Activated CD4-positive, alpha-beta T cell treated with anti-CD3 and anti-CD28 coated beads, Interleukin-2, amount 50 U/mL, for 24 hours (primary cell): ENCODE measurements around the gene USP40.

Source experiments
- DNase-seq, 2 donors: peaks; one replicate each; pipeline ENCODE4 v3.0.0-alpha.2; 2020; ENCODE audit warnings: low read depth in 1 of 2, low spot score in 1 of 2

Gene USP40

DNA sequence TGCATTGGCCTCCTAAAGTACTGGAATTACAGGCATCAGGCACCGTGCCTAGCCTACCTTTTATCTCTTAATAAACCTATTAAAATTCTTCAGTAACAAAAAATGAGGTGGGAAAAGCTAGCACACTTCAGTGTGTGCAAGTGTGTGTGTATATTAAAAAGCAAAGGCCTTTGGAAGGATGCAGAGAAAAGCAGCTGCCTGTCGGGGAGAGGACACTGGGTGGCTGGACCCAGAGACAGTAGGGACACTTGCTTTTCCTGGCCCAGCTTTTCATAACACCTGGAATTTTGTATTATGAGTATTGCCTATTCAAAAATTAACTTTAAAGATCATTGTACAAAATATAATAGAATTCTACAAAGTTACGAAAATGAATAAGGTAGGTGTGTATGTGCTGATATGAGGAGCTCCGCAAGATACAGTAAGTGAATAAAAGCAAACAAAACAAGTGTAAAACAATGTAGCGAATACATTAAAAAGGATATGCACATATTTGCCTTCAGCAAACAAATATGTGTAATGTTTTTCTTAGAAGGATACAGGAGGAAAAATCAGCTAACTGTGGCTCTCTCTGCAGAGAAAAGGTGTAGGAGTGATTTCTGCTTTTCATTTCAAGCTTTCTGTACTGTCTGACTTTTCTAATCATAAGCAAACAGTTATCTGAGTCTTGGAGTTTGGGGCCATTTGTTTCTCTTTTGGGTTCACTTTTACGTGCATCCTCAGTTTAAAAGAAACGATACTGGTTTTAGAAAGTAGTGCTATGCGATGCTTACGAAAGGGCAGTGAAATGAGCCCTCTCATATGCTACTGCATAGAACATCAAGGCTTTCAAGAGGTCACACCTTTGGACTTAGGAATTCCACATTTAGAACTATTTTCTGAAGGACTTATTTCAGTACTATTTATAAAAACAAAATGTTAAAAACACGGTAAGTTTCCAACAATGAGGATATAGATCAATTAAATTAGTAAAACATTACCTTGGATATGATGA lies 70.8 kb downstream of the USP40 start:
- DNase-seq = no peak

DNA sequence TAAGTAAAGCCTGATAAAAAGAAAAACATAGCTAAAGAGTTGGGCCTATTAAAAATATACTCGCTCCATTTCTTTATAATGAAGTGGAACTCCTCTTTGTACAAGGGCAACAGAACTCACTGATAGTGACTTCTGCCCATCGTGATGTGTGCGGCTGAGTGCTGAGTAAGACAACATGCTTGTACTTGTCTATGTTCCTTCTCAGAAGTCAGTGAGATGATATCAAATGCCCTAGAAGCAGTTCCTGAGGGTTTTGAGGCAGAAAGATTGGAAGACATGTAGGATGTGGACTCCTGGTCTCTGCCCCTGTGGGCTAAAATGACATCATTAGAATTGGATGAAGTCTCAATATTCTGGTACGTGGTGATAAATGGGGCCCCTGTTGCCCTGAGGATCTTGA lies 73.8 kb downstream of the USP40 start:
- no peak for DNase-seq

DNA sequence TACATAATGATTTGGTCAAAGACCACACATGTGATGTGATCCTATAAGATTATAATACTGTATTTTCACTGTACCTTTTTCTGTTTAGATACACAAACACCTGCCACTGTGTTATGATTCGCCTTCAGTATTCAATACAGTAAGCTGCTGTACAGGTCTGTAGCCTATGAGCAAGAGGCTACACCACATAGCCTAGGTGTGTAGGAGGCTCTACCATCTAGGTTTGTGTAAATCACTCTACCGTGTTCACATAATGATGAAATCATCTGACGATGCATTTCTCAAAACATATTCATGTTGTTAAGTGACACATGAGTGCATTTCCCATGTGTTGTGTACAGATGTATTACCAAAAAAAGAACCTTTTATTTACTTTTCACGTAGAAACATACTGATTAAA lies 74.5 kb downstream of the USP40 start:
- no peak for DNase-seq

DNA sequence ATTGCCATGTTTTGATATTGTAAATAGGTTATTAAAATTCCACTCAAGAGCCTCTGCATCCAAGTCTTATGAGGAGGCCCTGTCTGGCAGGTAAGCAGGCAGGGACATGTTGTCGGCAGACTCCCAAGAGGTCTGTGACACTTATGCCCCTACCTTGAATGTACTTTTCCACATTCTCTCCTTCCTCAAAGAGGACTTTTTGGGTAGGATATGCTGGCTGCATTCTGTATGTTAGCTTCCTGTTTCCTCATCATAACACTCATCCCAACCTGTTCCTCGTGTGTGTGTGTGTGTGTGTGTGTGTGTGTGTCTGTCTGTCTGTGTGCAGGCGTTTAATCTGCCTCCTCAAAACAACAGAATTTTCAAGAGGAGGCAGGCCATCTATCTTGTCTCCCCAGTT lies 75.3 kb downstream of the USP40 start:
- DNase-seq = no peak

DNA sequence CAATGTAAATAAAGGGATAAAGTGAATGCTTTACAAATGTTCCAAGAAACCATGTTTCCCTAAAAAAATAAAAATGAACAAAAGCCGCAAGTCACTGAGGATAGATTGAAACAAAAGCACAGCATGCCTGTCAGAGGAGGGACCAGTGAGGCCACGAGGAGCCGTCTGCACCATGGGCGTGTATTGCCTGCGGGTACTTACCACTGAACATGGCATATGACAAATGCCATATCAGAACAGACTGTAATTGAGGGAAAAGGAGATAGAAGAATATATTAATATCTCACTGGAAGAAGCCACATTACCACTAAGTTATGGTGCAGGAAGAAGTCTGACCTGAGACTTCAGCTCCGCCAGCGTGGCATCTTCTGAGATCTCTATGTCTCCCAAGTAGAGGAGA lies 75.8 kb downstream of the USP40 start:
- DNase-seq = no peak

DNA sequence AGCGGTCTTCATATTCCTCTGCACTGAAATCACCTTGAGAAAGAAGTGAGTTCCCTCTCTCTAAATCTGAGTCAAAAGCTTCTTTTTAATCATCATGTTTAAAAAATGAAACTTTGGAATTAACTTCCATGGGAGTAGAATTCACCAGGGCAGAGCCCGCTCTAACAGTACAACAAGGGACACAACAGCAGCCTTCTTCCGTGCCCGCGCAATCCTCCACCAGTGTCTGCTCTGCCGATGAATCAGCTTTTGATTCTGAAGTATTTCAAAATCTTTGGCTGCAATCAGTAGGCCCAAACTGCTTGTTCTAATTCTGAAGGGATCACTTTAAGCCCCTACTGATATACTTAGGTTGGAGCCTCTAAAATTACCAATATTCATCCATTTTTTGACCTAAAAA lies 76.9 kb downstream of the USP40 start:
- no peak for DNase-seq

DNA sequence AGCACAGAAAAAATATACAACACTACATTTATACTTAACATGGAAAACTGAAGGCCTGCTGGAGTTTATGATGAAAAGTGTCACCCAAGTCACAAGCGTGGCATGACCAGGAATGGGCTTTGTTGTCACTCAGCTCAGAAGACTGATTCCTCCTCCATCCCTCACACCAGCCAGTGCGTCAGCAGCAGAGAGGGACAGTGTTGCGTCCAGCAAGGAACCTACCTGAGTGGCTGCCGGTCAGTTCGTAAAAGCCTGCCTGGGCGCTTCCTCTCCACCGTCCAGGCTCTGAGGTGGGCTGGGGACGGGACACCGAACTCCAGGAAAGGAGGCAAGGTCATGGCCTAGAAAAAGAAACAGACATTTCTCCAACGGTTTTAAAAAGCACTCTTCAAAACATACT lies 77.4 kb downstream of the USP40 start:
- DNase-seq = no peak

DNA sequence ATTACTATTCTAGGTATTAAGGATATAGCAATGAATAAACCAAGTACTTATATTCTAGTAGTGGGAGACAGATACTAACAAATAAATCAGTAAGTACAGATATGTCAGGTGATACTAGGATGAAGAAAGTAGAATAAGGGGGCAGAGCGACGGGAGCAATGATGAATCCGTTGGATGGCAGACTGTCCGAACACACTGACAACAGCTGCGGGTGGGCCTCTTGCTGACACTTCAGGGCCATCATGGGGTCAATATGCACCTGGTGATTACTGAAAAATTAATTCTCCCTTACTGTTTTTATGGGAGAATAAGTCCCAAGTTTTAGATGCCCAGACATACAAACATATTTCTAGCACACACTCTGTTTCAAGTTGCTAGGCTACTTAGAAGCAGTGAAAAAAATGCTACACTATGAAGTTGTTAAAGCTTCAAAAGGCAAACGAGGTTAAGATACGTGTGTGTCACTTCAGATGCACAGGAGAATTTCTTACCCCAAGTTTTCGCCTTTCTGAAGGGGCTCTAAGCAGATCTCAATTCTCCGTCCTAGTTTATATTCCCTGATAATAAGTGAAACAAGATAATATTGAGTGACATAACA lies 78.7 kb downstream of the USP40 start:
- DNase-seq = no peak

DNA sequence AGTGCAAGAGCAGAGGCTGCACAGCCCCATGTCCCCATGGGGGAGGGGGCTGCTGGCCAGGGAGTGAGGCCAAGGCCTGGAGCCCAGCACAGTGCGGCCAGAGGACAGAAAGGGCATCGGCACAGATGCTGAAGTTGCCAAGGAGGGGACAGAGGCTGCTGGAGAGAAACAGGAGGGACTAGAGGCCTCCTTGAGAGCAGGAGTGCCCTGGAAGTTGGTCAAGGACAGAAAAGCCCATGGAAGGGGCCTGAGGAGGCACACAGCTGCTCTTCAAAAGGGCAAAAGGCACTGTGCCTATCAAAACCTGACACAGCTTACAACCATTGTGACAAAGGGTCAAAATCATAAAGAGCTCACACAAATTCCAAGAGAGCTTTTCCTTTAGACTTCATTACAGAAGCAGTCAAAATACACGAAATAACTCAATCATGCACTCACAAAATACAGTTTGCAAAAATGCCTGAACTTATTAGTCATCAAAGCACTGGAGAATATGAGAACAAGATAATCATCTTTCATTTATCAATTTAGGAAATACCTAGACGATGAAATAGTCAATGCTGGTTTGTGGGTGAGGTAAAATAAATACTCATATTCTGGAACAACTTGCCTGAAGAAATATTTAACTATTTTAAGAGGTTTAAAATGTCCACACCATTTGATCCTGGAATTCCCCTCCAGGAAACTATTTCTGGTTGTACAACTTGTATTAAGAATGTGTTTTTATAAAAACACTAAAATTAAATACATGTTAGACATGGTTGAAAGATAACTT lies 79.6 kb downstream of the USP40 start:
- DNase-seq = no peak

DNA sequence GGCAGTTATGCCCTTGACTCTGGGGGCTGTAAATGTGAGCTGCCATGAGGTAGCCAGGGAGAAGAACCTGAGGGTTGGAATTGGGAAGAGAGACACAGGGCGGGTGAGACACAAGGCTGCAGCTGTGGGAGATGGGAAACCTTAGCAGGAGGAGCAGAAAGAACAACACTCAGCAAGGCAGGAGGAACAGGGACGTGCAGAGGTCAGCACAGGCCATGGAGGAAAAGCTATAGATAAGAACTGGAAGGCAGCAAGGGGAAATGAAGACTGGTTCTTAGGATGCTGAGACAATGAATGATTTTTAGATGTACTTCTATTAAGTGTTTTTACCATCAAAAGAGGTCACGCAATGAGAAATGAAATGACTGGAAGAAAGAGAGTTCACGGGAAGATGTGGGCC lies 80.2 kb downstream of the USP40 start:
- no peak for DNase-seq

DNA sequence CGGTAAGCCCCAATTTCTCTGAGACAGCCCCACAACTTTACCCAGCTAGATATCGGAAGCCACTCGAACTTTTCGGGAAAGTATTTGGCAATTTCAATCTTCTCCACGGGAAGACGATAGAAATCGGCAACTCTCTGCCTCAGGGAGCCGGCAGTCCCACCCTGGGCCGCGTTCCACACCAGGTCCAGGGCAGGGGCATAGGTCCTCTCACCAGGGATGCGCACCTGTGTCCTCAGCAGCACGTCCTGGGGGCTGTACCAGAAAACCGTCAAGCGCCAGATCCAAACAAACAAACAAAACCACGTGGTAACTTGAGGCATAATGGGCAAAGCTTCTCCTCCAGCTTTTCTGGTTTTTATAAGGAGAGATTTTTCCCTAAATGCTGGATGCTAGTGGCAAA lies 80.9 kb downstream of the USP40 start:
- no peak for DNase-seq

DNA sequence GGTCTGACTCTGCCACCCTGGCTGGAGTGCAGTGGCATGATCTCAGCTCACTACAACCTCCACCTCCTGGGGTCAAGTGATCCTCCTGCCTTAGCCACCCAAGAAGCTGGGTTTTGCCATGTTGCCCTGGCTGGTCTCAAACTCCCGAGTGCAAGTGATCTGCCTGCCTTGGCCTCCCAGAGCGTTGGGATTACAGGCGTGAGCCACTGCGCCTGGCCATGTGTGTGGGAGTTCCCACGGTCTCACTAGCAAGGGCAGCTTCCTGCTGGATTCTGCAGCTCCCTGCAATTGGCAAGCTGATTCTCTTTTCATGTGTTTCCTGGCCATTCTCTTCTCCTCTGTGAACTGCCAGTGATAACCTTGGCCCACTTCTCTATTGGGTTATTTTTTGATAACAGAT lies 84.0 kb downstream of the USP40 start:
- no peak for DNase-seq

DNA sequence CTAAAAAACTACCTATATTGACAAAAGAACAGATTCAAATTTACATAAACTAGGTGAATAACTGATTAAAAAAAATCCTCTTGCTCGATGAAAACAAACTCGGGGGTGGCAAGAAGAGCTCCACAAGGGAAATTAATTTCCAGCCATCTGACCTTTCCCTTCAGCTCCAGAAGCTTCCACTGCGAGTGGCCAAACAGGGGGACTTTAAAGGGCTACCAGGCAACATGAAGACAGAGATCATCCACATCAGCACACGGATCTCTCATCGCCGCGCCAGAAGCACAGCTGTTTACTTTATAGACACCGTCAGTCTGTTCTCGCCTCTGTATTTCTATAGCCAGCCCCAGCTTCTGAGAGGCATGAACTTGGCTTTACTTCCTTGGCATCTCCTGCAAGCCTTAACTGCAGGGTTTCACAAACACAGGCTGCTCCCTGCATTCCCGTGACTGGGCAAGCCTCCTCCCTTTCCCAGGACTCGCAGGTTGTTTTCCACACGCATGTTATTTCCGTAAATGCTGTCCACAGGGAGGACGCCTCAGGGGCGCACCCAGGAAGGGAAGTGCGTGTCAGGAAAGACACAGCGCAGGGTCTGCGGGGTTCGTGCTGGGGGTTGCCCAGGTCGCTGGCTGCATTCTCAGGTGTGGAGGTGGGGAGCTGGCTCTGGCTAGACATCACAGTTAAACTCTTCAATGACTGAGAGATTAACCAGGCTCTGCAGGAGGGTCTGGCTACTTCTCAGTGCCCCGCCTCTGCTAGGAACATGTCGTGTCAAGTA lies 85.0 kb downstream of the USP40 start:
- DNase-seq = no peak

DNA sequence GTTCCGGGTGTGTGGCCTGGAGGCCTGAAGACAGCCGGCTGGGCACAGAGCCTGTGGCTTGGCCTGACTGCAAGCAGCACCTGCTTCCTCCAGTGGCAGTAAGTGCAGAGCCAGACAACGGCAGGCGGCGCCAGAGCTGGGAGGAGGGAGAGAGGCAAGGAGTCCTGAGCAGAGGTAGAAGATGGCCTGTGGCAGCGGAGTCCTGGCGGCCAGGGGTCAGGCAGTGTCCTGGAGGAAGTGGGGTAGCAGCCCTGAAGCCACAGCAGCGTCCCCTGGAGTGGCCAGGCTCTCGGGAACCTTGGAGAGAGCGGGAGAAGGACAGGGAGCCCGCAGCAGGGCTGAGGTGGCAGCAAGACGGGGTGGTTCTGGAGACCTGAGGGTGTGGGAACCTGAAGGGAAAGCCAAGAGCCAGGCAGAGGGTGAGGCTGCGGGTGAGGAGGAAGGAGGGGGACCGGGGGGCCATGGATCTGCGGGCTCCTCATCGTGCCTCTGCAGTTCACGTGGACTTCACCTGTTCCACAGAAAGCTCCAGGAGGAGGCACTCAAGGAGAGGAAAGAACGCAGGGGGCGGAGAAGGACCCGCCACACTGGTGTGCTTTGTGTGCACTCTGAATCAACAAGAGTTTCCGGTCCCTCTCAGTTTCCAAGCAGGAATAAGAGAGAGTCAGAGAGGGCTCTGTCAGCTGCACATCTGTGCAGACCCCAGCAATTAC lies 85.9 kb downstream of the USP40 start:
- no peak for DNase-seq

DNA sequence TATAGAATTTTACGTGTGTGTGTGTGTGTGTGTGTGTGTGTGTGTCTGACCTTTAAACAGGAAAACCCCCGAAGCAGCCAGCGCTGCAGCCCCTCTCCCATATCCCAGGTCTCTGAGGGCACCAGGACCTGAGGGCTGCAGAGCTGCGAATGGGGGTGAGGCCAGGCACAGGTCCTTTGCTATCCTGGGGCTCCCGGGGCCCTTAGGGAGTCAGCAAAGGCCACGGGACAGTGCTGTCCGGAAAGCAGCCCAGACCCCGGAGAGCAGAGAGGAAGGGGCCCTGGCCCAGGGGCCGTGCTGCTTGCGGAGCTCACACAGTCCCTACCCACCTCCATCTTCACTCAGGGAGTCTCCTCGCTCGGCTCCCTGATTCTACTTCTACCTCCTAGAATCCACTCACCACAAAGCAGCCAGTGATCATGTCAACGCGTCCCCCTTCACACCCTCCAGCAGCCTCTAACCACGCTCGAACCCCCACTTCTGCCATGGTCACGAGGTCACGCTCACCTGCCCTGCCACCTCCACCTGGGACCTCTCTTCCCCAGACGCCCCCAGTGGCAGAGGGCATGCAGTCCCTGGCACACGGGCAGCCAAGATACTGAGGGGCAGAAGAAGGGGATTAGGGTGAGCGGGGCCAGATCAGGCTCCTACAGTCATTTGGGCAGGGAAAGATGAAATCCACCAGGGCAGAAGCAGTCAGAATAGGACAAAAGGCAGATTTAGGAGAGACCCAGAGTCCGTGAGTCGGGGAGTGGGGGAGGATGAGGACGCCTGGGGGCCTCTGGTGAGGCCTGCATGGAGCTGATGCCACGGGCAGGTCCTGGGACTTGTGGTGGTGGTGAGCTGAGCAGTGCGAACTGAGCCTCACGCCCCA lies 86.7 kb downstream of the USP40 start:
- DNase-seq = no peak

DNA sequence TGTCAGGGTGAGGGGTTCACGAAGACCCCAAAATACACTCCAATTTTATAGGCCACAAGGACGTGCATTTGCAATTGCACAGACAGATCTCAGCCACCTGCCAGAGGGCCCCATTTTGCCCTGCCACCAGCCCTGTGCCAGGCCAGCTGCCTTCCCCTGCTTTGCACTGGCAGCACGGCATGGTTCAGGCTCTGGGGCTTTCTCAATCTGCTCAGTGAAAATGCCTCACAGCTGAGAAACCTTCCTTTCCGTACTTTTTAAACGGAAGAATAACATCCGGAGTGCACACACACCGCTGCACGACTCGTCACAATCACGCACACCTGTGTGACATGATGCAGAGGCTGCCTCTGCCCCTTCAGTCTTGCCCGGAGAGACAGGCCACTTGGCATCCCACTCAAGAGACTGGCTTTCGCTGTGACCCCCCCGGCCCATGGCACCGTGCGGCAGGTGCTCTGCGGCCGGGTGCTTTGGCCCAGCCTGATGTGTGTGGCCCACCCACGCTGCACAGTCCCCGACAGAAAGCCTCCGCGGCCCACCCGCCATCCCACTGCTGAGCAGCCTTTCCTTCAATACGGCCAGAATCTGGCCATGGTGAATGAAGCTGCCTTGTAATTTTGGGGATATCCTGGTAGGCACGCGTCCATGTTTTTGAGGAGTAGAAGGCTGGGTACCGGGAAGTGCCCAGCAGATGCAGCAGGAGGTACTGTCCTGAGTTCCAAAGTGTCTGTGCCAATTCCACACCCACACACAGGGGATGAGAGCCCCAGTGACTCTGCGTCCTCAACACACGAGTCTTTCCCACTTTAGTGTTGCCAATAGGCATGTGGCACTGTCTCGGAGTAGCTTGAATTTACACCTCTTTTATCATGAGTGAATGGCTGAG lies 88.8 kb downstream of the USP40 start:
- no peak for DNase-seq

DNA sequence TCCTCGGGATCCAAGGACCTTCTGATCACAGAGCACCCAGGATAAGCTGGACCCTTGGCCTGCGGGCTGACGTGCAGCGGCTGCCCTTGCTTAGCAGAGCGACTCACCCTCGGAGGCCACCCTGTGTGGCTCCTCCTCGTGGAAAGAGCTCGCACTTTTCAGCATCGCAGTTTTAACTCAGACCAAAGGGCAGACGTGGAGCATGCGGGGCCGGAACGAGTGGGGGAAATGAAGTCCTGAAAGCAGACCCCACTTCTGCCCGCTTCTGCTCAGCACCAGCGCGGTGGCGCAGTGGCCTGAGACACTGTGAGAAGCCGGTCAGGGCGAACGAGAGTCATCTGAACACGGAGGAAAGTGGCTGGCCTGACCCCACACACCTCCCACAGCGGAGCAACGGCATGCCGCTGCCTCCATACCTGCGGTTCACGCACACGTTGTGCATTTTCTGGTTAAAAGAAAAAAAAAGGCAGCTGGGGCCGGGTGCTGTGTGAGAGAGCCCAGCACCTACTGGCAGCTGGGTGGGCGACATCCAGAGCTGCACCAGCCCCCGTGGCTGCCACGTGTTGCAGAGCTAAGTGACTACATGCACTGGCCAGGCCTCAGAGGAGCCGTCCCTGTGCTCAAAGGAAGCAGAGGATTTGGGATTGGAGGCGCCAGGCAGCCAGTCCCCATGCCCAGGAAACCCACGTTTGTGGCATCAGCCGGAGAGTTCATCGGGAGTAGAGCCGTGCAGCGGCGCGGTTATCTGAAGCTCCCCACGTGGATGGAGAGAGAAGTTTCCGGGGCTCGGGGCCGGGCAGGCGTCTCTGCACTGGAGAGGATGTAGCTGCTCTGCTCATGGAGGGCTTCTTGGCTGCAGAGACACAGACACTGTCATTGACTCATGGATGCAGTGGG lies 89.7 kb downstream of the USP40 start:
- no peak for DNase-seq

DNA sequence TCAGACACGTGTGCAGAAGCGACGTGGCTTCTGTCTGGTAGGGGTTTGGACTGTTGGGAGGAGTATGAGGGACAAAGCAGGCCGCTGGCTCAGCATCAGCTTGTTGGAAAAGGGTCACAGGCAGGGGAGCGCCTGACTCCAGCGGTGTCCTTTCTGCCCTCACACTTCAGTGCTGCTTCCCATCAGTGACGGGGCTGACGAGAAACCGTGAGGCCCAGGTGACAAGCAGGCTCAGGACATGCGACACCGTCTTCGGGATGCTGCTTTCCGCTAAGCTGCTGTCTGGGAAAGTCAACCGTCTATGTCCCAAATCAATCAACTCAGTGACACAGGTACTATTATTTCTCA lies 90.5 kb downstream of the USP40 start:
- no peak for DNase-seq
